Activated T-cell treated with anti-CD3 and anti-CD28 coated beads for 48 hours (primary cell): ENCODE measurements around the gene GDPD4.

ENCODE experiments used
- DNase-seq: peaks from one replicate; pipeline ENCODE4 v3.0.0-alpha.2; 2020; ENCODE audit warnings: low read depth

The GDPD4 gene

GRCh38 chr11:77173494-77173893 lies 128.0 kb downstream of the GDPD4 start:
- no peak for DNase-seq

GRCh38 chr11:77172666-77172982 lies 128.9 kb downstream of the GDPD4 start:
- DNase-seq: no peak

GRCh38 chr11:77171885-77172665 lies 129.4 kb downstream of the GDPD4 start:
- DNase-seq: no peak

GRCh38 chr11:77171254-77171653 lies 130.2 kb downstream of the GDPD4 start:
- no peak for DNase-seq

GRCh38 chr11:77170107-77170506 lies 131.4 kb downstream of the GDPD4 start:
- DNase-seq: no peak

GRCh38 chr11:77167791-77168190 lies 133.7 kb downstream of the GDPD4 start:
- no peak for DNase-seq

- DNase-seq: no peak
These were observed 134.3 kb downstream of the GDPD4 start for GRCh38 chr11:77167111-77167626.
